Measurements from ENCODE around the gene ZNF641. TPM values are rescaled to one million over a fixed set of nuclear protein-coding genes. Genes with fewer than 3 reads are reported as not detected.
A peak's percentile ranks its signal among the peaks of the same experiment; 100 is the strongest.

The ZNF641 gene
- polyA plus RNA-seq (2011; rRNA removed): 11.2 and 11.8 TPM in 2 replicates
- polyA plus RNA-seq (2012; cell fraction: cytosol; rRNA removed): 2.6 and 3.3 TPM in 2 replicates
- polyA plus RNA-seq (2012; cell fraction: nucleus; rRNA removed): 4.3 and 4.4 TPM in 2 replicates
- polyA plus RNA-seq (2017; fragmentation: RNase III; extraction: RNeasy Plus Mini Kit Qiagen cat#74134 plus additional on column Dnase treatment): 6.5 to 9.1 TPM (median 7.8 TPM) in 3 replicates
- 20.6 and 20.7 TPM in 2 replicates for polyA minus RNA-seq (2011; rRNA and poly(A)+ RNA removed)

DNA sequence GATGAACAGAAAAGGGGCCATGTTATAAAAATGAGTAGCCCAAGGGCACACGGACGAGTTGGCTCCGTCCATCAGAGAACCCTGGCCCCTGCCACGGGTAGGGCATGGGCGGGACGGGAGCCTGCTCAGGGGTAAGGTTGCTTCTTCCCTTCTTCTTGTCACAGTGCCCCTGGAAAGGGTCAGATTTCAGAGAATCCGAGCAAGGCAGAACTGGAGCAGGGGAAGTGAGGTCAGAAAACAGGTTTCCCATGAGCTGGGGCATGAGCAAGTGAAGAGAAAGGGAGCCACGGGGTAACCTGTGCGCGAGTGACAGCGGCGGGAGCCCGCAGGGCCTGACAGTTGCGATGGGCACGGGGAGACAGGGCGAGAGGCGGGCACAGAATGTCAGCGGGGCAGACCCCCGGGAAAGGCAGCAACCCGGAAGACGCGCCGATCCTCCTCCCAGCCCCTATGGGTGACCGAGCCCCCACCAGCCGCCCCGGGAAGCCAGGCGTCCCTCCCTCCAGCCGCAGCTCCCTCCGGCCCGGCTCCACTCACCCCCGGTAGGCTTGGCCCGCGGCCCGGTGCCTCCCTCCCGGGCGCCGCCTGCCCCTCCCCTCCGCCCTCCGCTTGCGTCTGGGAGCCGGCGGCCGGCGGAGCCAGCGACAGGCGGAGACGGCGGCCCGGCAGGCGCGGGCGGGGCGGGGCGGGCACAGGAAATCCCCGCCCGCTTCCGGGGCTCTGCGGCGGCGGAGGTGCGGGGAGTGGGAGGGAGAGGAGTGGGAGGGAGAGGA is at the start of gene ZNF641:
TSS of gene ZNF641 (minus strand) at position 671 of the 773 bp plus-strand sequence. CDS start 2,829 bp downstream, outside the sequence.
- ATAC-seq: peak; percentile 92 to 94
- Histone ChIP-seq H3K9me3 (no peaks in the 10 kb centered on the region), H3K27ac (peak within 1 kb of the TSS; percentile 90 to 96), H3K4me3 (peak within 1 kb of the TSS; percentile 92), H3K4me2 (peak within 1 kb of the TSS; percentile 82), H3K4me1 (peaks cover 8% of the 10 kb centered on the region; the same call in 2 of the 3 replicates)
- 7% methylated on average over 24 of the region's 61 CpGs for WGBS (ENCODE audit: missing lambda C conversion rate)
- ChIA-PET CTCF (no interaction called here), POLR2A (no interaction called here)
- FAIRE-seq: no peak
- TF ChIP-seq, protein P1, sequence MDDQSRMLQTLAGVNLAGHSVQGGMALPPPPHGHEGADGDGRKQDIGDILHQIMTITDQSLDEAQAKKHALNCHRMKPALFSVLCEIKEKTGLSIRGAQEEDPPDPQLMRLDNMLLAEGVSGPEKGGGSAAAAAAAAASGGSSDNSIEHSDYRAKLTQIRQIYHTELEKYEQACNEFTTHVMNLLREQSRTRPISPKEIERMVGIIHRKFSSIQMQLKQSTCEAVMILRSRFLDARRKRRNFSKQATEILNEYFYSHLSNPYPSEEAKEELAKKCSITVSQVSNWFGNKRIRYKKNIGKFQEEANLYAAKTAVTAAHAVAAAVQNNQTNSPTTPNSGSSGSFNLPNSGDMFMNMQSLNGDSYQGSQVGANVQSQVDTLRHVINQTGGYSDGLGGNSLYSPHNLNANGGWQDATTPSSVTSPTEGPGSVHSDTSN (IDR thresholded peaks at IDR 0.05): no peak
- TF ChIP-seq HOXA7 (CRISPR knock-in tag; IDR thresholded peaks at IDR 0.05): no peak
- TF ChIP-seq CTCF (IDR thresholded peaks at IDR 0.05): no peak
- TF ChIP-seq PHF8 (IDR thresholded peaks at IDR 0.05; ENCODE audit: borderline replicate concordance, low read depth): peak; percentile 35; the same call in 1 of the 2 replicates
- TF ChIP-seq EHMT2 (IDR thresholded peaks at IDR 0.05; ENCODE audit: low read depth): no peak
- TF ChIP-seq KDM5A (IDR thresholded peaks at IDR 0.05): no peak
- peak; percentile 54 for TF ChIP-seq POLR2A (IDR thresholded peaks at IDR 0.05; ENCODE audit: low read length)
- TF ChIP-seq RFX5 (IDR thresholded peaks at IDR 0.05): no peak
- no peak for TF ChIP-seq RAD21 (conservative IDR thresholded peaks at IDR 0.05 in 1 of 2, IDR thresholded peaks at IDR 0.05 in 1 of 2)
- TF ChIP-seq TFCP2L1 (CRISPR knock-in tag; IDR thresholded peaks at IDR 0.05): no peak
- no peak for TF ChIP-seq HOXB5 (CRISPR knock-in tag; IDR thresholded peaks at IDR 0.05)
- TF ChIP-seq HMGXB4 (CRISPR knock-in tag; IDR thresholded peaks at IDR 0.05; ENCODE audit: borderline replicate concordance): no peak
- TF ChIP-seq TP53 (CRISPR knock-in tag; IDR thresholded peaks at IDR 0.05): no peak
- TF ChIP-seq, protein P2, sequence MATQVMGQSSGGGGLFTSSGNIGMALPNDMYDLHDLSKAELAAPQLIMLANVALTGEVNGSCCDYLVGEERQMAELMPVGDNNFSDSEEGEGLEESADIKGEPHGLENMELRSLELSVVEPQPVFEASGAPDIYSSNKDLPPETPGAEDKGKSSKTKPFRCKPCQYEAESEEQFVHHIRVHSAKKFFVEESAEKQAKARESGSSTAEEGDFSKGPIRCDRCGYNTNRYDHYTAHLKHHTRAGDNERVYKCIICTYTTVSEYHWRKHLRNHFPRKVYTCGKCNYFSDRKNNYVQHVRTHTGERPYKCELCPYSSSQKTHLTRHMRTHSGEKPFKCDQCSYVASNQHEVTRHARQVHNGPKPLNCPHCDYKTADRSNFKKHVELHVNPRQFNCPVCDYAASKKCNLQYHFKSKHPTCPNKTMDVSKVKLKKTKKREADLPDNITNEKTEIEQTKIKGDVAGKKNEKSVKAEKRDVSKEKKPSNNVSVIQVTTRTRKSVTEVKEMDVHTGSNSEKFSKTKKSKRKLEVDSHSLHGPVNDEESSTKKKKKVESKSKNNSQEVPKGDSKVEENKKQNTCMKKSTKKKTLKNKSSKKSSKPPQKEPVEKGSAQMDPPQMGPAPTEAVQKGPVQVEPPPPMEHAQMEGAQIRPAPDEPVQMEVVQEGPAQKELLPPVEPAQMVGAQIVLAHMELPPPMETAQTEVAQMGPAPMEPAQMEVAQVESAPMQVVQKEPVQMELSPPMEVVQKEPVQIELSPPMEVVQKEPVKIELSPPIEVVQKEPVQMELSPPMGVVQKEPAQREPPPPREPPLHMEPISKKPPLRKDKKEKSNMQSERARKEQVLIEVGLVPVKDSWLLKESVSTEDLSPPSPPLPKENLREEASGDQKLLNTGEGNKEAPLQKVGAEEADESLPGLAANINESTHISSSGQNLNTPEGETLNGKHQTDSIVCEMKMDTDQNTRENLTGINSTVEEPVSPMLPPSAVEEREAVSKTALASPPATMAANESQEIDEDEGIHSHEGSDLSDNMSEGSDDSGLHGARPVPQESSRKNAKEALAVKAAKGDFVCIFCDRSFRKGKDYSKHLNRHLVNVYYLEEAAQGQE (IDR thresholded peaks at IDR 0.05): no peak
- TF ChIP-seq CBX2 (IDR thresholded peaks at IDR 0.05; ENCODE audit: borderline replicate concordance, low read depth): no peak
- TF ChIP-seq FOXS1 (CRISPR knock-in tag; IDR thresholded peaks at IDR 0.05): no peak
- TF ChIP-seq SREBF2 (IDR thresholded peaks at IDR 0.05): no peak
- TF ChIP-seq, protein P3, sequence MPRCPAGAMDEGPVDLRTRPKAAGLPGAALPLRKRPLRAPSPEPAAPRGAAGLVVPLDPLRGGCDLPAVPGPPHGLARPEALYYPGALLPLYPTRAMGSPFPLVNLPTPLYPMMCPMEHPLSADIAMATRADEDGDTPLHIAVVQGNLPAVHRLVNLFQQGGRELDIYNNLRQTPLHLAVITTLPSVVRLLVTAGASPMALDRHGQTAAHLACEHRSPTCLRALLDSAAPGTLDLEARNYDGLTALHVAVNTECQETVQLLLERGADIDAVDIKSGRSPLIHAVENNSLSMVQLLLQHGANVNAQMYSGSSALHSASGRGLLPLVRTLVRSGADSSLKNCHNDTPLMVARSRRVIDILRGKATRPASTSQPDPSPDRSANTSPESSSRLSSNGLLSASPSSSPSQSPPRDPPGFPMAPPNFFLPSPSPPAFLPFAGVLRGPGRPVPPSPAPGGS (IDR thresholded peaks at IDR 0.05): 0 out of 3 replicates have a peak, but pooled peaks have one; percentile 24
- peak; percentile 20; the same call in 1 of the 3 replicates for TF ChIP-seq SMC3 (IDR thresholded peaks at IDR 0.05)
- DNase-seq (ENCODE audit: low read depth in 1 of 2, low spot score in 1 of 2): peak; percentile 25 to 77

All from A549 (cell line).